Lower leg skin (tissue), 4 donors: ENCODE data around the gene TBC1D2. TPM values are rescaled to one million over a fixed set of nuclear protein-coding genes. Genes with fewer than 3 reads are reported as not detected.

Experiments used
- DNase-seq, 2 donors: peaks; one replicate each; pipeline ENCODE4 v3.0.0-alpha.2; 2019; ENCODE audit warnings: low spot score in 2 of 2
- H3K4me3 ChIP-seq: fragments of 200-600 bp; sonication (generic); 2 replicates; pipeline ENCODE4 v1.5.1; 2017; ENCODE audit warnings: mild to moderate bottlenecking, low read depth; ENCODE audit not compliant: poor library complexity, severe bottlenecking
- CTCF ChIP-seq, 3 donors: fragments of 450-650 bp; IDR thresholded peaks; one replicate each; pipeline ENCODE4 v1.5.1; 2016; ENCODE audit warnings: antibody characterized with exemption in 3 of 3, mild to moderate bottlenecking in 3 of 3, moderate library complexity in 2 of 3
- POLR2A ChIP-seq, 2 donors: fragments of 450-650 bp; IDR thresholded peaks; one replicate each; pipeline ENCODE4 v1.6.1; 2016 to 2017; ENCODE audit warnings: antibody characterized with exemption in 2 of 2, mild to moderate bottlenecking in 1 of 2, moderate library complexity in 1 of 2
- WGBS, 2 donors: methylation state at CpG; one replicate each; pipeline ENCODE4 v1.1.5; 2018; 5-methylcytosine and 5-hydroxymethylcytosine counted together
- intact Hi-C: fragments of 100-400 bp; cut with DNase I; formaldehyde crosslinking; loops from one replicate; pipeline ENCODE4 v1.15.0; 2023; ENCODE audit warnings: low total_unique reads
- total RNA-seq, 4 donors: library from RNA; depleted of rRNA; stranded (reverse); fragments of >200 nt; gene quantifications; one replicate each; pipeline ENCODE4 v1.1.0, GENCODE V29; 2016

The TBC1D2 gene
- total RNA-seq, 4 donors from 2014 or later, result 35.4 to 56.3 (median 45.9) TPM

- H3K4me3 ChIP-seq, result no peak overlapping the region
- WGBS, 2 donors, result 43 to 65% methylated on average over 9 of the region's 9 CpGs
- DNase-seq, result peak in 1 of 2 donors; percentile 37
- no peak for TF ChIP-seq POLR2A (IDR thresholded peaks at IDR 0.05)
- no peak for TF ChIP-seq CTCF (IDR thresholded peaks at IDR 0.05)
- intact Hi-C loops, result loop anchor here (10.0 kb wide), 1 partner anchor 177 kb away; no protein-coding TSS in a partner anchor
Observed at GRCh38 chr9:98251551-98251950, 3.9 kb downstream of the TBC1D2 start.

GRCh38 chr9:98249771-98250170, 5.7 kb downstream of the TBC1D2 start:
- DNase-seq, result no peak
- H3K4me3 ChIP-seq, result no peak overlapping the region
- intact Hi-C loops, result loop anchor here (10.0 kb wide), 1 partner anchor 175 kb away; no protein-coding TSS in a partner anchor
- TF ChIP-seq POLR2A (IDR thresholded peaks at IDR 0.05) (no peak), CTCF (IDR thresholded peaks at IDR 0.05) (no peak)
- whole genome bisulfite sequencing, 2 donors, result 69% methylated on average over 2 of the region's 2 CpGs

- DNase-seq, result peak; percentile 83 to 93
- 46 to 52% methylated on average over 16 of the region's 16 CpGs for WGBS, 2 donors
- H3K4me3 ChIP-seq, result no peak overlapping the region
- TF ChIP-seq CTCF (IDR thresholded peaks at IDR 0.05), result no peak
- no peak for TF ChIP-seq POLR2A (IDR thresholded peaks at IDR 0.05)
- intact Hi-C loops, result no loop called here
Observed at GRCh38 chr9:98248737-98249474, 6.5 kb downstream of the TBC1D2 start.

- intact Hi-C loops, result no loop called here
- no peak for TF ChIP-seq POLR2A (IDR thresholded peaks at IDR 0.05)
- no peak for TF ChIP-seq CTCF (IDR thresholded peaks at IDR 0.05)
- 75 to 79% methylated on average over 8 of the region's 8 CpGs for WGBS, 2 donors
- H3K4me3 ChIP-seq, result no peak overlapping the region
- DNase-seq, result peak in 1 of 2 donors; percentile 68
Observed at GRCh38 chr9:98247831-98248657, 7.4 kb downstream of the TBC1D2 start.

- WGBS, 2 donors, result 80 to 81% methylated on average over 3 of the region's 3 CpGs
- intact Hi-C loops, result no loop called here
- no peak overlapping the region for H3K4me3 ChIP-seq
- DNase-seq, result no peak
- TF ChIP-seq POLR2A (IDR thresholded peaks at IDR 0.05) (no peak), CTCF (IDR thresholded peaks at IDR 0.05) (no peak)
Observed at GRCh38 chr9:98242426-98242825, 13.0 kb downstream of the TBC1D2 start.
